ENCODE results near the gene SERPINB8. TPM values are rescaled to one million over a fixed set of nuclear protein-coding genes. Genes with fewer than 3 reads are reported as not detected.

SERPINB8 gene
- total and polyA plus RNA-seq, 9 of the 15 experiments (the other 6 are each of a cell fraction or from before 2014, with no cell fraction given) = 0.05 to 0.19 (median 0.09) TPM

- no peak overlapping the region for H2AFZ ChIP-seq (ENCODE audit: low read depth, low read length)
- H3K4me1 ChIP-seq (replicated peaks in 1 of 2; ENCODE audit: control insufficient read depth in 2 of 2, insufficient read depth in 2 of 2, low read length in 2 of 2) = no peaks in the 10 kb centered on the region
- ATAC-seq = no peak
- H3K9me3 ChIP-seq (replicated peaks; ENCODE audit: control insufficient read depth, insufficient read depth, low read depth, low read length) = no peaks in the 10 kb centered on the region
- H3K4me3 ChIP-seq = no peak overlapping the region
- WGBS (ENCODE audit: insufficient coverage, low coverage, missing lambda C conversion rate) = 0% methylated on average over 1 of the region's 1 CpG
- no peaks in the 10 kb centered on the region for H3K27me3 ChIP-seq (ENCODE audit: control insufficient read depth in 2 of 2, insufficient read depth in 2 of 2, low read length in 2 of 2)
- H3K4me2 ChIP-seq (ENCODE audit: insufficient read depth, low read length) = no peak overlapping the region
- no peak for DNase-seq (ENCODE audit: extremely low read depth in 1 of 4, low spot score in 3 of 4)
- no peaks in the 10 kb centered on the region for H3K9me1 ChIP-seq (ENCODE audit: control insufficient read depth, insufficient read depth, low read length)
- no peaks in the 10 kb centered on the region for H3K79me2 ChIP-seq (ENCODE audit: control insufficient read depth, insufficient read depth, low read length)
- no peaks in the 10 kb centered on the region for H3K36me3 ChIP-seq (ENCODE audit: control insufficient read depth, insufficient read depth, low read length)
- H3K9ac ChIP-seq (ENCODE audit: insufficient read depth in 1 of 2, low read depth in 2 of 2, low read length in 2 of 2) = no peak overlapping the region
- BruUV-seq (replicated peaks) = no TSS peak
- intact Hi-C loops (cut with micrococcal nuclease) = no loop called here
- CTCF ChIA-PET (ENCODE audit: low intra/inter-chr PET ratio) = no interaction called here
- in situ Hi-C loops (cut with MboI) = no loop called here
- no peak for TF ChIP-seq ZNF3 (CRISPR knock-in tag; IDR thresholded peaks at IDR 0.05)
- no peak for TF ChIP-seq HDAC1 (IDR thresholded peaks at IDR 0.05)
- no peak for TF ChIP-seq TAF7 (tag; IDR thresholded peaks at IDR 0.05)
- TF ChIP-seq XRCC5 (IDR thresholded peaks at IDR 0.05; ENCODE audit: low read depth, low read length) = no peak
- no peak for TF ChIP-seq NCOA6 (IDR thresholded peaks at IDR 0.05)
- no peak for TF ChIP-seq MECOM (CRISPR knock-in tag; IDR thresholded peaks at IDR 0.05)
- no peak for TF ChIP-seq NFXL1 (CRISPR knock-in tag; IDR thresholded peaks at IDR 0.05)
- no peak for TF ChIP-seq ZNF23 (CRISPR knock-in tag; IDR thresholded peaks at IDR 0.05)
- TF ChIP-seq KAT7 (CRISPR knock-in tag; IDR thresholded peaks at IDR 0.05; ENCODE audit: borderline replicate concordance) = no peak
- TF ChIP-seq SOX6 (IDR thresholded peaks at IDR 0.05) = no peak
- TF ChIP-seq ZNF24 (IDR thresholded peaks at IDR 0.05) = no peak
- TF ChIP-seq CHD1 (IDR thresholded peaks at IDR 0.05; ENCODE audit: low read length) = no peak
- no peak for TF ChIP-seq ZBTB43 (CRISPR knock-in tag; IDR thresholded peaks at IDR 0.05)
- no peak for TF ChIP-seq ZNF512 (tag; IDR thresholded peaks at IDR 0.05)
- no peak for TF ChIP-seq KAT2B (IDR thresholded peaks at IDR 0.05; ENCODE audit: low read depth, low read length)
- TF ChIP-seq BRF1 (IDR thresholded peaks at IDR 0.05; ENCODE audit: borderline replicate concordance, extremely low read depth, insufficient read length) = no peak
- POLR2A ChIA-PET = no interaction called here
- H4K20me1 ChIP-seq (replicated peaks; ENCODE audit: control insufficient read depth, insufficient read depth, low read length) = no peaks in the 10 kb centered on the region
- no peak overlapping the region for H3K27ac ChIP-seq (ENCODE audit: extremely low read depth, low read depth, low read length)
- FAIRE-seq = no peak
Observed at GRCh38 chr18:64029096-64029495, 59.2 kb downstream of the SERPINB8 start.
